ENCODE results near the gene UNC50.

DNA sequence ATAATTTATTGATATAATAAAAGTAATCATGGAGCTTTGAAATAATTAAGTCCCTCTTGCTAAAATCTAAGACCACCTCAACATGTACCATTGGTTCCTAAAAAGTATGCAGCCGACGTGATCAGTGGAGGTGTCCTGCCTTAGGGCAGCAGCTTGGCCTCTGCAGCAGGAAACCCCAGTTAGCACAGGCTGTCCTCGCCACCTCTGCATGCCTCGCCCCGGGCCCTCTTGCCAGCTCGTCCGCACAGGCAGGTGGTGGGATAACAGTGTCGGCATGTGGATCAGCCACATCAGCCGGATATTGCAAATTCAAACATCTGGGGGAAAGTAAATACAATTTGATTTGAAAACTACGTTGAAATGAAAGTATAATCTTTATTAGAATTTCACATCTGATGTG, 23.0 kb upstream of the UNC50 start:
- TF ChIP-seq GATA2 (IDR thresholded peaks at IDR 0.05; ENCODE audit: low read depth, low read length), result no peak
- no peak for TF ChIP-seq GATA3 (IDR thresholded peaks at IDR 0.05; ENCODE audit: low read depth, low read length)

All from SH-SY5Y (cell line).